Stimulated activated CD4-positive, alpha-beta T cell treated with anti-CD3 and anti-CD28 coated beads, Interleukin-12 subunit alpha, Interleukin-12 subunit beta, amount 100 ng/mL, for 4 hours (primary cell): ENCODE results near the gene TNC.

Experiments
- DNase-seq: peaks from one replicate; pipeline ENCODE4 v3.0.0-alpha.2; 2020

The TNC gene

GRCh38 chr9:115042781-115043509 lies 75.0 kb downstream of the TNC start:
- DNase-seq: no peak

GRCh38 chr9:115039516-115040120 lies 78.3 kb downstream of the TNC start:
- DNase-seq: no peak

DNA sequence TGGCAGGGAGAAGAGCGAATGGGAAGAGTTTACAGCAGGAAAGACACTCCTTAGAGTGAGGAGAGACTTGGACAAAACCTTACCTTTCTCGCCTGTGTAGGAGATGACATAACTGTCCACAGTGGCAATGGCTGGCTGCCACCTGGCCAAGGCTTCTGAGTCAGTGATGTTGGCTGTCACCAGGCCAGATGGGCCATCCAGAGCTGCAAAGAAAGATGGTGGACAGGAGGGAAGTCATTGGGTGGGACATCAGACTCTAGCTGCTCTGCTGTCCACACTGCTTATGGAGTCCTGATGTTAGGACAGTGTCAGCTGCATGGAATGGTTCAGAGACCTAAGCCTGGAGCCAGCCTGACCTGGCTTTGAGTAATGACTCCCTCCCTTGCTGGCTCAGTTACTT lies 79.8 kb downstream of the TNC start:
- no peak for DNase-seq

- DNase-seq: no peak
These were observed 81.3 kb downstream of the TNC start for GRCh38 chr9:115036691-115037090.

DNA sequence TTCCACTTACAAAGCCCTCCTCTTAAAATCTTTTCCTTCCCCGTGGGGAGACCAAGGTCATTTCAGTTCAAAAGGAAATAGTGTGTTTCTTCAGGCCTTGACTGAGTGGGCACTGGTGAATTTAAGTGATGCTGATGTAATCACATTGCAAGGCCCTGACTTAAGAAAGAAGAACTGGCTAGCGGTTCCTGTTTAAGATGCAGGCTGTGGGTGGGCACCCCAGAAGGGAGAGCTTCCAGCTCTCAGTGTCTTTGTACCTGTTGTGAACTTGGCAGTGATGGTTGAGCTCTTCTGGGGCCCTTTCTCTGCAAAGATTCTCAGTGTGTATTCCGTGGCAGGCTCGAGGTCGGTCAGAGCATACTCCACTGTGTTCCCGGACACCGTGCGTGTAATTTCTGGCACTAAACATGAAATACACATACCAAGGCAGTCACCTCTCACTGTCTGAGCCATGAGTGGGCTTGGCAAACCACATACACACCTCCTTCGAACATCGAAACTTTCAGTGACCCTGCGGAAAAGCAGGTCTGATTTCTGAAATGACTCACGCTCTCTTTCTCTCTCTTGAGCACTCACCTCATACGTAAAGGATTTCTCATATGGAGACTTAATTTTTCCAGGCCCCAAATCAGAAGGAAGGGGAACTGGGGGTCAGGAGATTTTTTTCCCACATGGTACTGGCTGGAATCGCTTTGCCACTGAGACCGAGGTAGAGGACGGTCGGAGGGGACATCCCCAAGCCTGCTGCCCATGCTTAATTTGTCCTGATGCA lies 81.9 kb downstream of the TNC start:
- DNase-seq: no peak

GRCh38 chr9:115034801-115035200 lies 83.2 kb downstream of the TNC start:
- DNase-seq: no peak

GRCh38 chr9:115033800-115034199 lies 84.2 kb downstream of the TNC start:
- DNase-seq: no peak

- no peak for DNase-seq
These were observed 85.7 kb downstream of the TNC start for GRCh38 chr9:115032296-115032695.

DNA sequence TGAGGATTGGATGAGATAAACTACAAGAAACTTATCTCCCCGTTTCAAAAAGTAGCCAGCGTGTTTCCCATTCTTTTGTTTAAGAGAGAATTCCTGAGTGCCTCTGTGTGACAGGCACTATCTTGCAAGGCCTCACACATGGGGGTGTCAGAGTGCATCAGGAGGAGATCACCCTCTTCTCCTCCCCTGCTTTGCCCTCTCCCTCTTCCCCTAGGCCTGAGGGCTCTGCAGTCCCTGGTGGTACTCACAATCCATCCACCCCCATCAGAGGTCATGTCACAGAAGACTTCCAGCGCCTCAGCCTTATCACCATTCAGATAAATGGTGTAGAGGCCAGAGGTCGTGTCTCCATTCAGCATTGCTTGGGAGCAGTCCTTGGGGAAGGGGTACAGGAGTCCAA lies 88.0 kb downstream of the TNC start:
- no peak for DNase-seq

DNA sequence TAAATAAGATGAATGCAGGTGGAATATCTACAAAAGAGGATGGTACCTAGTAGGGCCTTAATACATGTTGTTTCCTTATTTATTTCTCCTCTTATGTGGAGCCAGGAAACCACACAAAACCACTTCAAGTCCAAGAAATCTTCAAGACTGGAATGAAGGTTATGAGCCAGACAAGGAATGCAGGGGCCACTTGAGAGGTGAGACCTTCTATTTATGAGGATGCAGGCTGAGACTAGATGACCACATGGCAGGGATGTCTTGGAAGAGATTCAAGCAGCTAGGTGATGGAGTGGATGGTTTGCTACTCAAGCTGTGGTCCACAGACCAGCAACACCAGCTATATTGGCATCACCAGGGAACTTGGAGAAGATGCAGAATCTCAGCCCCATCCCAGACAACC lies 92.2 kb downstream of the TNC start:
- DNase-seq: no peak

DNA sequence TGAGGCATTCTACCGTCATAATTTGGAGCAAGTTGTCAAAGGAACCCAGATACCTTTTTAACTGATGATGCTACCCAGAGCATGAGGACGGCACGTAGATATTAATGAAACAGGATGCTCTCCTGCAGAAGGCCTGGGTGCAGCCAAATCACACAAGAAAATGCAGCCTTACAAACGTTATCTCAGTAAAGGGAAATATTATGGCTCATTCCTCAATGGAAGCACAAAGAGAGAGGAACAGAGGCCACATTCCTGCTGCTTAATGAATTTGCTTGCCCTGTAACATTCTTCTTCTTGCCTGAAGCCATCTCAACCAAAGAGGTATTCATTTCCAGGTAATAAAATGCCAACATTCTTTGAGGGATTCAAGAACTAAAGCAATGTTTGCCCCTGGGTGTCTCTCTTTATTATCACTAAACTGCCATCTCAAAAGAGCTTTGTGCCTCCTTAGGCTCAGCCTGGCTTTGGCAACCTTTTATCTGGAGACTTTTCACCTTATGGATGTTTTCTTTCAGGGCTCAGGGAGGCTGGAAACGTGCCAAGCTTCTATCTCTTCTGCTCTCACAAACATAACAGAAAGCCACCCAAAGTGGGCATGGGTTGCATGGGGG lies 92.9 kb downstream of the TNC start:
- DNase-seq: no peak

- no peak for DNase-seq
These were observed 95.1 kb downstream of the TNC start for GRCh38 chr9:115022760-115023434.

- no peak for DNase-seq
These were observed 99.2 kb downstream of the TNC start for GRCh38 chr9:115018547-115019435.

GRCh38 chr9:115016344-115016743 lies 101.6 kb downstream of the TNC start:
- DNase-seq: no peak

DNA sequence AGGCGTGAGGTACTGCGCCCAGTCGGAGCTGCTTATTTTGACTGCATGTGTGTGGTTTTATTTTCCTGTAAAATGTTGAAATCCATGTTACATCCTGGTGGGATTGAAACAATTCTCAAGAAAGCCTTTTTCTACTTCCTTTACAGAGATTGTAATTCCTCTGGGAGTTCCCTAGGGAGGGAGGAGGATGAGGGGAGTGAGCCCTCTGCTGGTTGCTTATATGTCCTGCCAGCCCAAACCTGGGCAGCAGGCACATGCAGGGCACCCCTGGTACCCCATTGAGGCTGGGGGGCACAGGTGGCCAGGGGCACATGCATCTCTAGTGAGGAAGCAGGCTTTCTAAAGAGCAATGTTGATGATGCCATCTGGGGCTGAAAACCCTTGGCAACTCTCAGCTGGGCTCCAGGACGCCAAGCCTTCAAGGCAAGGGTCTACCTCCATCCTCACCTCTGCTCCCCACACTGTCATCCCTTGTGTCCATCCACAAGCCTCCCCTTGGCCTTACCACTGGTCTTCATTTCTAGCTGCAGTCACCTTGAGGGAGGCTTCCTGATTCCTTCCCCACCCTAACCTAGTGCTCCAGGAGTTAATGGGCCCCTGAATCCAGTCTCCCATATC lies 102.8 kb downstream of the TNC start:
- DNase-seq: no peak

DNA sequence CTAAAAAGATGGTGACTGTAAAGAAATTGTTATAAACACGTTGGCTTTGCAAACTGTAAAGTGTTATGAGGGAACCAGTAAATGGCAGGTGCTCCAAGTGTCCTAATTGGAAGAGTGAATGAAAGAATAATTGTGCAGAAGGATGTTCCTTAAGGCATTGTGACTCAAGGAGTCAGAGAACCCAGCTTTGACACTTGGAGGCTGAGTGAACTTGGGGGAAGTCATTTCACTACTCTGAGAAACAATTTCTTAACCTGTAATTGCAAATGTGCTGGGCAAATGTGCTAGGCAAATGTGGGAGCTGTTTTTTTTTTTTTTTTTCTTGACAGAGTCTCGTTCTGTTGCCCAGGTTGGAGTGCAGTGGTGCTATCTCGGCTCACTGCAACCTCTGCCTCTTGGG lies 103.5 kb downstream of the TNC start:
- no peak for DNase-seq

DNA sequence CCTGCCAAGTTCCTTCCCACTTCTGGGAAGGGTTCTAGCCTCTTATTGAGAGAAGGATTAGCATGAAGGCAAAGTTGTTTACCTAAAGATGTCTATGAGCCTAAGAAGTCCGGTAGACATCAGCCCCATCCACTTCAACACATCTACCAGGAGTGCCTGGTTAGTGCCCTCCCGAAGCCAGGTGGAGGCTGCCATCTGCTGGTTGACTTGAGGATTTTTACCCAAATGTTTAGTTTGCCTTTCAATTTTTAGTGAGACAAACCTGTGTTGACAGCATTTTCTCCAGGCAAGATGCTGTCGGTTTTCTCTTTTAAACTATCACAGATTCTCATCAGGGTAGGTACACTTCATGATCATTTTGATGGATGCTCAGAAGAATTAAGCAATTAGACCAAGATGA lies 104.0 kb downstream of the TNC start:
- peak; percentile 69 for DNase-seq

GRCh38 chr9:115012486-115012885 lies 105.5 kb downstream of the TNC start:
- DNase-seq: no peak

DNA sequence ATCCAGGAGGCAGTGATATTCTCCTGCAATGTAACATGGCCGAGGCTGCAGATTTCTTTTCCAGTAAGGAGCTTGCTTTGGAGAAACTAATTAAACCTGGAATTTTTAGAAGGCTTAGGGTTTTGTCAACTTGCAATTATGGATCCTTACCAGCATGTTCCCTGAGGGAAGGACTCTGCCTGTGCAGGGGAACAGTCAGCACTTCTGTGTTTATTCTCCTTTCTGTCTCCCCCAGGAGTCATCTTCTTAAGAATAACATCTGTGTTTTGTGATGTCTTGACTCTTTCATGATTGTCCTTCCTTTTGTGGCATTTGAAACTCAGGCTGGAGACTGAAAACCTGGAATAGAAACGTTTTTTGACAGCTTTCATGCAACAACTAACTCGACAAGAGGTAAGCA lies 107.1 kb downstream of the TNC start:
- no peak for DNase-seq

DNA sequence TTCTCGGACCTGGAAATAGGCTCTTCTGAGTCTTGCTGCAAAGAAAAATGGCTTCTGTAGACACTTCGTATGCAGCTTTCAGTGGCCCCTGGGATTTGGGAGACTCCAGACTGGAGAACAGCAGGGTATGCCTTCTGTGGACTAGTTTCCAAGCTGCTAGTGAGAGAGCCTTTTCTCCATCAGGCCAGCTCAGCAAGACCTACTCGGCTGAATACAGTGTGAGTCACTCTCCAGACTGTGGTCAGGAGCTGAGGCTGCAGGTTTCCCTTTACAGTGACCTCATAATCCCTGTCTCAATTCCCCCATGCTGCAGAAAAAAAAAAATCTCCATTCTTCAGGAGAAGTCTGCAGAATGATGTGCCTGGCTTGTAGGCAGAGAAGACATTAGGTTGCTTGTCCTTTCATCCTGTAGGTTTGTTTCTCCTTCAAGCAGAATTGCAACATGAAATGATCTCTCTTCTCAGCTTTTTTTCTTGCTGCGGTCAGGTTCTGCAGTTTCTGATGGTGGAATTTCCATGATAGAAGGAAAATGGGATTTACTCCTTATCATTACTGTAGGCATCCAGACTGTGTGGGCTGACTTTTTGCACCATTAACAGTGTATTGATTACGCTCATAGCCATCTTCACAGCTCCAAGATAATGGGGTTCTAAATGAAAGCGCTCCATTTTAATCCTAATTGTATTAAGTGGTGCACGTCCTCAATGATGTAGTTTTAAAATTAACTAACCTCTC lies 109.3 kb downstream of the TNC start:
- no peak for DNase-seq

- no peak for DNase-seq
These were observed 111.3 kb downstream of the TNC start for GRCh38 chr9:115006660-115007059.
